ENCODE data around the gene YWHAH. TPM values are rescaled to one million over a fixed set of nuclear protein-coding genes. Genes with fewer than 3 reads are reported as not detected.

The YWHAH gene
- total RNA-seq, 2 experiments from 2014 or later: 24.4 to 26.1 TPM

DNA sequence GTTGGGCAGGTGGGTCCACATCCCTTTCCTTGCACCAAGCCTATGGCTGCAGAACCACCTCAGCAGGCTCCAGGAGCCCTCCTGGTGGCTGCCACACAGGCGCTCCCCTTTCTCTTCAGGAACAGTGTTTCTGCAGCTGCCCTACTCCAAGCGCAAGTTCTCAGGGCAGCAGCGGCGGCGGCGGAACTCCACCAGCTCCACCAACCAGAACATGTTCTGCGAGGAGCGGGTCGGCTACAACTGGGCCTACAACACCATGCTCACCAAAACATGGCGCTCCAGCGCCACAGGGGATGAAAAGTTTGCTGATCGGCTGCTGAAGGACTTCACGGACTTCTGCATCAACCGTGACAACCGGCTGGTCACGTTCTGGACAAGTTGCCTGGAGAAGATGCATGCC lies 38.2 kb upstream of the YWHAH start:
- H3K27me3 Mint-ChIP-seq: no peaks in the 10 kb centered on the region
- Histone ChIP-seq H3K36me3 (ENCODE audit: insufficient read depth, low read length) (peaks cover 26% of the 10 kb centered on the region), H3K4me1 (ENCODE audit: insufficient read depth, low read length) (no peaks in the 10 kb centered on the region), H3K27ac (ENCODE audit: low read depth in 1 of 2, low read length in 2 of 2) (no peak overlapping the region), H3K27me3 (ENCODE audit: control insufficient read depth in 1 of 2, insufficient read depth in 2 of 2, low read length in 2 of 2) (no peaks in the 10 kb centered on the region), H3K4me3 (ENCODE audit: low read length) (no peak overlapping the region), H3K9me3 (ENCODE audit: control insufficient read depth in 1 of 2, insufficient read depth in 1 of 2, low read length in 2 of 2) (no peaks in the 10 kb centered on the region)
- TF ChIP-seq, protein P1, sequence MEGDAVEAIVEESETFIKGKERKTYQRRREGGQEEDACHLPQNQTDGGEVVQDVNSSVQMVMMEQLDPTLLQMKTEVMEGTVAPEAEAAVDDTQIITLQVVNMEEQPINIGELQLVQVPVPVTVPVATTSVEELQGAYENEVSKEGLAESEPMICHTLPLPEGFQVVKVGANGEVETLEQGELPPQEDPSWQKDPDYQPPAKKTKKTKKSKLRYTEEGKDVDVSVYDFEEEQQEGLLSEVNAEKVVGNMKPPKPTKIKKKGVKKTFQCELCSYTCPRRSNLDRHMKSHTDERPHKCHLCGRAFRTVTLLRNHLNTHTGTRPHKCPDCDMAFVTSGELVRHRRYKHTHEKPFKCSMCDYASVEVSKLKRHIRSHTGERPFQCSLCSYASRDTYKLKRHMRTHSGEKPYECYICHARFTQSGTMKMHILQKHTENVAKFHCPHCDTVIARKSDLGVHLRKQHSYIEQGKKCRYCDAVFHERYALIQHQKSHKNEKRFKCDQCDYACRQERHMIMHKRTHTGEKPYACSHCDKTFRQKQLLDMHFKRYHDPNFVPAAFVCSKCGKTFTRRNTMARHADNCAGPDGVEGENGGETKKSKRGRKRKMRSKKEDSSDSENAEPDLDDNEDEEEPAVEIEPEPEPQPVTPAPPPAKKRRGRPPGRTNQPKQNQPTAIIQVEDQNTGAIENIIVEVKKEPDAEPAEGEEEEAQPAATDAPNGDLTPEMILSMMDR (IDR thresholded peaks at IDR 0.05): no peak
- H3K4me3 Mint-ChIP-seq: no peak overlapping the region
- no peak for DNase-seq
- peaks cover 62% of the 10 kb centered on the region for H3K36me3 Mint-ChIP-seq (ENCODE audit: low read depth)
- no peaks in the 10 kb centered on the region for H3K9me3 Mint-ChIP-seq
- ATAC-seq (ENCODE audit: poor library complexity): no peak
- intact Hi-C loops (cut with DNase I, micrococcal nuclease): no loop called here
- H3K4me1 Mint-ChIP-seq (ENCODE audit: low read depth): no peaks in the 10 kb centered on the region
- H3K27ac Mint-ChIP-seq: no peak overlapping the region
- CTCF ChIA-PET: no interaction called here
- POLR2A ChIA-PET: no interaction called here

- H3K4me1 ChIP-seq (ENCODE audit: insufficient read depth, low read length): no peaks in the 10 kb centered on the region
- ATAC-seq (ENCODE audit: poor library complexity): no peak
- no peaks in the 10 kb centered on the region for H3K9me3 ChIP-seq (ENCODE audit: control insufficient read depth in 1 of 2, insufficient read depth in 1 of 2, low read length in 2 of 2)
- no peaks in the 10 kb centered on the region for H3K27me3 ChIP-seq (ENCODE audit: control insufficient read depth in 1 of 2, insufficient read depth in 2 of 2, low read length in 2 of 2)
- TF ChIP-seq, protein P1 (IDR thresholded peaks at IDR 0.05): no peak
- H3K9me3 Mint-ChIP-seq: no peaks in the 10 kb centered on the region
- intact Hi-C loops (cut with DNase I, micrococcal nuclease): no loop called here
- CTCF ChIA-PET: no interaction called here
- no peak overlapping the region for H3K4me3 Mint-ChIP-seq
- no peak for DNase-seq
- no peak overlapping the region for H3K4me3 ChIP-seq (ENCODE audit: low read length)
- no peaks in the 10 kb centered on the region for H3K4me1 Mint-ChIP-seq (ENCODE audit: low read depth)
- no peaks in the 10 kb centered on the region for H3K27me3 Mint-ChIP-seq
- H3K27ac Mint-ChIP-seq: no peak overlapping the region
- H3K27ac ChIP-seq (ENCODE audit: low read depth in 1 of 2, low read length in 2 of 2): no peak overlapping the region
- POLR2A ChIA-PET: no interaction called here
- peaks cover 24% of the 10 kb centered on the region for H3K36me3 ChIP-seq (ENCODE audit: insufficient read depth, low read length)
- peaks cover 58% of the 10 kb centered on the region for H3K36me3 Mint-ChIP-seq (ENCODE audit: low read depth)
These were observed 37.8 kb upstream of the YWHAH start for GRCh38 chr22:31906569-31906968.

- no peaks in the 10 kb centered on the region for H3K27me3 ChIP-seq (ENCODE audit: control insufficient read depth in 1 of 2, insufficient read depth in 2 of 2, low read length in 2 of 2)
- intact Hi-C loops (cut with DNase I, micrococcal nuclease): no loop called here
- no peaks in the 10 kb centered on the region for H3K27me3 Mint-ChIP-seq
- POLR2A ChIA-PET: no interaction called here
- no peak overlapping the region for H3K27ac ChIP-seq (ENCODE audit: low read depth in 1 of 2, low read length in 2 of 2)
- no peak overlapping the region for H3K27ac Mint-ChIP-seq
- H3K36me3 ChIP-seq (ENCODE audit: insufficient read depth, low read length): peaks cover 12% of the 10 kb centered on the region
- no peaks in the 10 kb centered on the region for H3K4me1 ChIP-seq (ENCODE audit: insufficient read depth, low read length)
- no peaks in the 10 kb centered on the region for H3K9me3 Mint-ChIP-seq
- ATAC-seq (ENCODE audit: poor library complexity): no peak
- no peaks in the 10 kb centered on the region for H3K4me1 Mint-ChIP-seq (ENCODE audit: low read depth)
- H3K9me3 ChIP-seq (ENCODE audit: control insufficient read depth in 1 of 2, insufficient read depth in 1 of 2, low read length in 2 of 2): no peaks in the 10 kb centered on the region
- TF ChIP-seq, protein P1 (IDR thresholded peaks at IDR 0.05): no peak
- peaks cover 40% of the 10 kb centered on the region for H3K36me3 Mint-ChIP-seq (ENCODE audit: low read depth)
- H3K4me3 Mint-ChIP-seq: no peak overlapping the region
- H3K4me3 ChIP-seq (ENCODE audit: low read length): no peak overlapping the region
- no peak for DNase-seq
- CTCF ChIA-PET: interaction anchor here (0.6 kb wide), 1 partner anchor 10 kb away, joined by 3 read pairs; no protein-coding TSS in a partner anchor
These were observed 34.4 kb upstream of the YWHAH start for GRCh38 chr22:31909977-31910376.

Data from CD4-positive, alpha-beta T cell (primary cell).